AG04450 (cell line): ENCODE measurements around the gene HCN1. TPM values are rescaled to one million over a fixed set of nuclear protein-coding genes. Genes with fewer than 3 reads are reported as not detected.

Experiments used
- CTCF ChIA-PET: fragments of 300-600, 350-600 bp; formaldehyde crosslinking; extraction: SDS; loops from one replicate; lab custom pipeline; 2022; ENCODE audit warnings: antibody characterized with exemption, inconsistent platforms; lab: Charles Lee
- POLR2A ChIA-PET: fragments of 350-600 bp; formaldehyde crosslinking; extraction: SDS; loops from one replicate; lab custom pipeline; 2021; ENCODE audit warnings: antibody characterized with exemption, inconsistent platforms; lab: Yijun Ruan, JAX
- DNase-seq: peaks from one replicate; pipeline ENCODE4 v3.0.0-alpha.2; 2011; ENCODE audit warnings: low read depth, low spot score
- H3K27ac ChIP-seq: one replicate; pipeline ENCODE4 v1.5.1; 2012; ENCODE audit warnings: low read depth, low read length, control low read depth
- H3K27me3 ChIP-seq: one replicate; pipeline ENCODE4 v1.6.0; 2012; ENCODE audit warnings: low read length; ENCODE audit not compliant: control insufficient read depth, insufficient read depth
- H3K4me3 ChIP-seq: 2 replicates; pipeline ENCODE4 v1.5.1; 2011; ENCODE audit warnings: mild to moderate bottlenecking, low read depth, low read length, control low read depth
- H3K9me3 ChIP-seq: 2 replicates; pipeline ENCODE4 v1.5.1; 2012; ENCODE audit warnings: low read length; ENCODE audit not compliant: control insufficient read depth, insufficient read depth
- polyA plus RNA-seq: library from polyadenylated mRNA; depleted of rRNA; stranded (reverse); fragments of >200 nt; gene quantifications from 2 replicates; pipeline ENCODE4 v1.2.3, GENCODE V29; 2011
- TF ChIP-seq, protein P1 (sequence below): IDR thresholded peaks from 2 replicates; pipeline ENCODE4 v1.5.1; 2011; ENCODE audit warnings: low read depth, low read length, control low read depth, inconsistent platforms

Gene HCN1
- polyA plus RNA-seq, 1 experiment: not detected

DNA sequence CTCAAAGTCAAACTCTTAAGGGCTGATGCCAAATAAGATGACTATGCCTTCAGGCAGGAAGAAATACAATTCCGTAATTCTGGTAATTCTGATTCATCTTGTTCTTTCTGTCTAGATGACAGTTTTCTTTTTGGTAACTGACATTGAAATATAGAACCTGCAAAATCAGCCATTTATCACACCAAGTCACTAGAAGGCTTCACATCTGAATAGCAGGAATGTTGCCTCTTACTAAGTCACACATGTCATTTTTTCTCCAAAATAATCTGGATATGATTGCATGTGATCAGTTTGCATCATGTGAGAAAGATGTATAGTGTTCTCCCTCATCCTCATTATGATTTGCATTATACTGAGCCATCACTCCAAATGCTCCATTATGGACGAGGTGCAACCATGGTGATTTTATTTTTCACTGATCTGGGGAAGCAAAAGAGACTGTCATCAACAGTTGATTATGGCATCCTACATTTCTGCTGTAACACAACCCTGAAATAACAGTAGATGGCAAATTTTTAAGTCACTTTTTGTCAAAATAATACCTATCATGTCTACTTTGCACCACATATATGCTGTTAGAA, 69.0 kb downstream of the HCN1 start:
- Histone ChIP-seq H3K27me3 (no peaks in the 10 kb centered on the region), H3K27ac (no peak overlapping the region), H3K9me3 (peaks cover 2% of the 10 kb centered on the region; the same call in 1 of the 2 replicates), H3K4me3 (no peak overlapping the region)
- TF ChIP-seq, protein P1, sequence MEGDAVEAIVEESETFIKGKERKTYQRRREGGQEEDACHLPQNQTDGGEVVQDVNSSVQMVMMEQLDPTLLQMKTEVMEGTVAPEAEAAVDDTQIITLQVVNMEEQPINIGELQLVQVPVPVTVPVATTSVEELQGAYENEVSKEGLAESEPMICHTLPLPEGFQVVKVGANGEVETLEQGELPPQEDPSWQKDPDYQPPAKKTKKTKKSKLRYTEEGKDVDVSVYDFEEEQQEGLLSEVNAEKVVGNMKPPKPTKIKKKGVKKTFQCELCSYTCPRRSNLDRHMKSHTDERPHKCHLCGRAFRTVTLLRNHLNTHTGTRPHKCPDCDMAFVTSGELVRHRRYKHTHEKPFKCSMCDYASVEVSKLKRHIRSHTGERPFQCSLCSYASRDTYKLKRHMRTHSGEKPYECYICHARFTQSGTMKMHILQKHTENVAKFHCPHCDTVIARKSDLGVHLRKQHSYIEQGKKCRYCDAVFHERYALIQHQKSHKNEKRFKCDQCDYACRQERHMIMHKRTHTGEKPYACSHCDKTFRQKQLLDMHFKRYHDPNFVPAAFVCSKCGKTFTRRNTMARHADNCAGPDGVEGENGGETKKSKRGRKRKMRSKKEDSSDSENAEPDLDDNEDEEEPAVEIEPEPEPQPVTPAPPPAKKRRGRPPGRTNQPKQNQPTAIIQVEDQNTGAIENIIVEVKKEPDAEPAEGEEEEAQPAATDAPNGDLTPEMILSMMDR: no peak
- ChIA-PET POLR2A (no interaction called here), CTCF (no interaction called here)
- DNase-seq: no peak

DNA sequence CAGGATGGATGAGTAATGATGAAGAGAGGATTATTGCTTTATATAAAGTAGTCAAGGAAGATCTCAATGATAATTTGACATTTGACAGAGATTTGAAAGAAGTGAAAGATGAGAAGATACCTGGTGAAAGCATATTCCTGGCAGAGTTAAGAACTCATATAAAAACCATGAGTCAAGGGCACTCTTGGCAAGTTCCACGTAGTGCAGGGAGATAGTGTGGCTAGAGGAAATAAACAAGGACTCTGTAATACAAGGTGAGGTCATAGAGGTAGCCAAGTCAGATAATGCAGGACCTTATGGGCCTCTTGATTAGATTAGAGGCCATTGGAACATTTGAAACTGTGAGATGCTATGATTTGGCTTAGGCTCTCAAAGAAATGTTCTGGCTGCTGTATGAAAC, 72.3 kb downstream of the HCN1 start:
- no peak for DNase-seq
- POLR2A ChIA-PET: no interaction called here
- Histone ChIP-seq H3K4me3 (no peak overlapping the region), H3K9me3 (peaks cover 3% of the 10 kb centered on the region), H3K27ac (no peak overlapping the region), H3K27me3 (no peaks in the 10 kb centered on the region)
- CTCF ChIA-PET: no interaction called here
- TF ChIP-seq, protein P1: no peak

DNA sequence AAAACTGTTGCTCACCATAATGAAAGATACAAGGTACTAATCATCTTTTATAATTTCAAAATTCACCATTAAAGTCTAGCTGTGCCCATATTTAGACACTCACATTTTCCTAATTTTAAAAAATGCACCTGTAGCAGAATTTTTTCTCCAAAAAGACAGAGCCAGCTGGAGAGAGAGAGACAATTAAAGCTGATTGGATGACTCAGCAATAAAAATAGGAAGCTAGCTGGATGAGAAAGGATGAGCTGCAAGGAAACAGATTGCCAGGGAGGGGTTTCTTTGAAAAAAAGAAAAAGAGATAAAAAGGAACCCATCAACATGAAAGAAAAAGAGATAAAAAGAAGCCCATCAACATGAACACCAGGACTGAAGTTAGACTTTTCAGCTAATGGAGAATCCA, 73.8 kb downstream of the HCN1 start:
- POLR2A ChIA-PET: no interaction called here
- Histone ChIP-seq H3K27ac (no peak overlapping the region), H3K4me3 (no peak overlapping the region), H3K9me3 (peaks cover 3% of the 10 kb centered on the region), H3K27me3 (no peaks in the 10 kb centered on the region)
- CTCF ChIA-PET: no interaction called here
- TF ChIP-seq, protein P1: no peak
- DNase-seq: no peak

DNA sequence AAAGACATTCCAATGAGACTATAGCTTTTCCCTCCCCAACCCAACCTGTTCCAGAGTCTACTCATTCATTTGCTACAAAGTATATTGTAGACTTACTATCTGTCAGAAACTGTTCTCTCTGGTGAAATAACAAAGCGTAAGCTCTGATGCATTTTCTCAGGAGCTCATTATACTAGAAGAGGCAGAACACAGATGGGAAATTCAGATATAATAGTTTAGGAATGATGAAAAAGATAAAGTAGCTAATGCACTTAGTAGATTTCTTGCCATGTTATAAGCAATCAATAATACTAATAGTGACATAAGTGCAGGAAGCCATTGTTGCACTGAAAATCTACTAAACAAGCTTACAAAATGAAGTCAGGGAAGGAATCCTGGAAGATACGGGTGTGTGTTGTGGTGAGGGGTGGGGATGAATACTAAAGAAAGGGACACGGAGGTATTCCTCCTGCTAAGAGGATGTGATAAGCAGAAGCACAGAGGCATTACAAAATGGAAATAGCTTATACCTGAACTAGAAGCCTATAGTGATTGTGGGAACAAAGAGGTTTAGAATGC, 78.2 kb downstream of the HCN1 start:
- CTCF ChIA-PET: no interaction called here
- Histone ChIP-seq H3K27me3 (no peaks in the 10 kb centered on the region), H3K4me3 (no peak overlapping the region), H3K9me3 (peaks cover 3% of the 10 kb centered on the region; the same call in 1 of the 2 replicates), H3K27ac (no peak overlapping the region)
- POLR2A ChIA-PET: no interaction called here
- TF ChIP-seq, protein P1: no peak
- no peak for DNase-seq

DNA sequence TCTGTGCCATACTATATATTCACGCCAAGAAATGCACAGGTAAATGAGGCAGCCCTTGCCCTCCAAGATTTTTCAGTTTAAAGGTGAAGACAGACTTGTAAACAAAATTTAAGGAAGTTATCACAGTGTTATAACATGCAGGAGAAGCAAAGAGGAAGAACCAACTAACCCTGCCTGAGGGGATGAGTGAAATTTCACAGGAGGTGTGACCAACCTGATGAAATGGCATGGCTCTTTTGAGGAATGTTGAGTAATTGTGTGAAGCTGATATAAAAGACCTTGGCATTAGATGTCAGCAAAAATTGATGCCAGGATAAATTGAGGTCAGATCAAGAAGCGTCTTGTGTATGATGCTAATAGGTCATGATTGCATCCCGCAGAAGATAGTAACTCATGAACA, 86.5 kb downstream of the HCN1 start:
- no peaks in the 10 kb centered on the region for H3K9me3 ChIP-seq
- TF ChIP-seq, protein P1: no peak
- ChIA-PET POLR2A (no interaction called here), CTCF (no interaction called here)
- H3K4me3 ChIP-seq: no peak overlapping the region
- no peaks in the 10 kb centered on the region for H3K27me3 ChIP-seq
- DNase-seq: no peak
- H3K27ac ChIP-seq: no peak overlapping the region
